NCI-H446 treated with DMSO at 0.1 percent for 48 hours (cell line): ENCODE data around the gene MTF2.
"Not testable (repeated sequence)": the region's sequence is repeated elsewhere in the genome, so short reads cannot be mapped to it uniquely, and the experiment has no call there.

Experiments used
- DNase-seq: peaks from one replicate; lab custom pipeline; 2025; lab: John Stamatoyannopoulos, UW

MTF2 gene

GRCh38 chr1:93142161-93142560 lies 63.1 kb downstream of the MTF2 start:
- no peak for DNase-seq

DNA sequence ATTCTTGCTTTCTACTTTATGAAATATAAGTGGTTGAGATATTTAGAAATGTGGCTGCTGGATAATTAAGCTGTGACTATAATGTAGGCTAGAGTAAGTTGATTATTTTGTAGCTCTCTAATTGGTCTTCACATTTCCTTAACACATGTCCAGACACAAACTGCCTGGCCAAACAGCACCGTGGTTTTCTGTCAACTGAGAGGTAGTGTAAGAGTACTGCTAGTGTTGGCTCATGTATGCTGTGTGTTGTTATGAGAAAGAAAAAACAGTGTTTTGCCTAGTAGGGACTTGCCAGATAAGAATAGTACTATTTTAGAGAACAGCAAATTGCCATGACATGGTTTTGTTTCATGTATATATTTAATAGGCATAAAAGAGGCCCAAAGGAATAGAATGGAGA lies 64.1 kb downstream of the MTF2 start:
- no peak for DNase-seq

GRCh38 chr1:93143769-93144168 lies 64.7 kb downstream of the MTF2 start:
- no peak for DNase-seq

DNA sequence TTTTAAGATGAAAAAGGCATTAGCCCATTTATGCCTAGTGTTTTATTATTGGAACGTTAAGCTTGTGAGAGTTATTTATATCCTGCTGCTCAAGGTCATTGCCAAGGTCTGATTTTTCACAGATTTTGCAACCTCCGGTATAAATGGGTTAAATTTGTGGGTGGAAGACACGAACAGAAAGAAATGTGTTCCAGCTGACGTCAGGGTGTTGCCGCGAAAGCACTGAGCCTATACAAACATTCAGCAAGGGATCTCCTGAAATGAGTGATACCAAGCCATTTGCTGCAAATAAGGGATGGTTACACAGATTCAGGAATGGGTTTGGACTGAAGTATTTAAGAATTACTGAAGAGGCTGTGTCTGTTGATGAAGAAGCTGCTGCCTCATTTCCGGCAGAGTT lies 68.9 kb downstream of the MTF2 start:
- no peak for DNase-seq

DNA sequence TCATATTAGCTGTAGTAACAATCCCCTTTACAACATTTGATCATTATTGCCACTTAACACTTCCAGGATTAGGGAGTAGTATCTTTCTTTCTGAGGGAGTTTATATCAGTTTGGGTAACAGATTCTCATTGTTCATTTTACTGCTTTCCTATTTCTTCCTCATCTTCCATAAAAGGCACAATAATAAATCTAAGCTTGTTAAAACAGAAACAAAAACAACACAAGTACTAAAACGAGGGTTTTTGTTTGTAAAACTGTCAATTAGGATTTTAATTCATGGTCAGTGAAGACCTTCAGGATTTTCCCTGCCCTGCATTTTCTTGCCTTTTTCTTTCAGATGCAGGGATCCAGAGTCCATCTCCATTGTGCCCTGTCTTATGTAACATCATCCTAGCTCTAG lies 71.6 kb downstream of the MTF2 start:
- DNase-seq: no peak

DNA sequence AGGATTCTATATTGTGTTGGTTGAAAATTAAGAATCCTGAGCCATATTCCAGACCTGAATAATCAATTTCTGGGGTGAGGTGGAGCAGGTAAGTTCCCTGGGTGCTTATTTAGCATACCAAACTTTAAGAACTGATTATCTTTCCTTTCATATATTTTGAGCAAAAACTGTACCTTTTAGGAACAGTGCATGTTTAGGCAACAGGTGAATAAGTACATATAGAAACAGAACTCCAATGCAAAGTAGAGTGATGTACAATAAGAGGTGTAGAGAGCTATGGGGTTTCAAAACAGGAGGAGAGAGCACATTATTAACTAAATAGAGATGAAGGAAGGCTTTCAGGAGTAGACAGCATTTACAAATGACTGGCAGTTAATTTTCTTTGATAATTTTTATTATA lies 72.4 kb downstream of the MTF2 start:
- no peak for DNase-seq

DNA sequence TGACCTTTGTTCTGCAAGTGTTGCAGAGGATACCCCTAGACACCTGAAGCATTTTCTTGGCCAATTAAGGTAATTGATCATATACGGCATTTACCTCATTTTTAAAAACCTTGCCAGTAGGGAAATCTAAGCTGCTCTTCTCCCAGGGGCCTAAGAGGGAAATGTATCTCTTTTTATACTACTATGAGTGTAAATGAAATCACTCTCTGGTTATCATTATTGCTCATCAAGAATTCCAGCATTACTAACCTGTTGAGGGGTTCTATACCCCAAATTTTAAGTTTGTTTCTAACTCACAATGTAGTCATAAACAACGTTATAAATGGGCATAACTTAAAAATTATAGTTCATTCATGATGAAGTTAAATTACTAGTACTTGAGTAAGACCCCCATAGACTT lies 73.8 kb downstream of the MTF2 start:
- DNase-seq: no peak

GRCh38 chr1:93154898-93155297 lies 75.8 kb downstream of the MTF2 start:
- DNase-seq: no peak

GRCh38 chr1:93155335-93155734 lies 76.3 kb downstream of the MTF2 start:
- no peak for DNase-seq

DNA sequence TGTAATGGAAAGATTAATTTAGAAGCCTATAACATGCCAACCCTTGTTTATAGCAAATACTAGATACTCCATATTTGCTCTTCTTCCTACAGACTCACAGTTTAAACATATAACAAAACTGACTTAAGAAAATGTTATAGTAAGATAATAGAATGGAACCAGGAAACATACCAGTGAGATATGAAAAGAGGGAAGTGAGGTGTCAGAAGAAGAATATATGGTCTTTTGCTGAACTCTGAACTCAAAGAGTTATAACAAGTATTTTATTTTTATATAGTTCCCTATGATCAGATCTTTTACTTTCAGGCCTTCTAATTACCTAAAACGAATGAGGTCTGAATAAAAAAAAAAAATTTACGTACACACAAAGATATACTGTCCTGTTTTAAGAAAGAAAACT lies 80.3 kb downstream of the MTF2 start:
- DNase-seq: no peak

GRCh38 chr1:93163314-93163713 lies 84.2 kb downstream of the MTF2 start:
- DNase-seq: not testable (repeated sequence)

GRCh38 chr1:93164816-93165215 lies 85.7 kb downstream of the MTF2 start:
- no peak for DNase-seq

GRCh38 chr1:93165895-93166294 lies 86.8 kb downstream of the MTF2 start:
- DNase-seq: not testable (repeated sequence)

- no peak for DNase-seq
These were observed 87.9 kb downstream of the MTF2 start for GRCh38 chr1:93167006-93167405.

DNA sequence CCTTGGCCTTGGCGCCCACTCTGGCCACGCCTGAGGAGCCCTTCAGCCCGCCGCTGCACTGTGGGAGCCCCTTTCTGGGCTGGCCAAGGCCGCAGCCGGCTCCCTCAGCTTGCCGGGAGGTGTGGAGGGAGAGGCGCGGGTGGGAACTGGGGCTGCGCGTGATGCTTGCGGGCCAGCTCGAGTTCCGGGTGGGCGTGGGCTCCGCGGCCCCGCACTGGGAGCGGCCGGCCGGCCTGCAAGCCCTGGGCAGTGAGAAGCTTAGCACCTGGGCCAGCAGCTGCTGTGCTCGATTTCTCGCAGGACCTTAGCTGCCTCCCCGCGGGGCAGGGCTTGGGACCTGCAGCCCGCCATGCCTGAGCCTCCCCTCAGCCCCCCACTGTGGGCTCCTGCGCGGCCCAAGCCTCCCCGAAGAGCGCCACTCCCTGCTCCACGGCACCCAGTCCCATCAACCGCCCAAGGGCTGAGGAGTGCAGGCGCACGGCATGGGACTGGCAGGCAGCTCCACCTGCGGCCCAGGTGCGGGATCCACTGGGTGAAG lies 91.1 kb downstream of the MTF2 start:
- not testable (repeated sequence) for DNase-seq

GRCh38 chr1:93171549-93172034 lies 92.5 kb downstream of the MTF2 start:
- no peak for DNase-seq

DNA sequence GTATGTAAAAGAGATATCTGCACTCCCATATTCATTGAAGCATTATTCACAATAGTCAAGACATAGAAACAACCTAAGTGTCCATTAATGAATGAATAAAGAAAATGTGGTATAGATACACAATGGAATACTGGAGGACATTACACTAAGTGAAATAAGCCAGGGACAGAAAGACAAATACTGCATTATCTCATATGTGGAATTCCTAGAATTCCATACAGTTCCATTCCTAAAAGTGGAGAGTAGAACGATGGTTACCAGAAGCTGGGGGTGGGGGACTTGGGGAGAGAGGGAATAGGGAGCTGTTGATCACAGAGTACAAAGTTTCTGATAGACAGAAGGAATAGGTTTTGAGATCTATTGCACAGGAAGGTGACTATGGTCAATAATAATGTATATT lies 93.7 kb downstream of the MTF2 start:
- no peak for DNase-seq

DNA sequence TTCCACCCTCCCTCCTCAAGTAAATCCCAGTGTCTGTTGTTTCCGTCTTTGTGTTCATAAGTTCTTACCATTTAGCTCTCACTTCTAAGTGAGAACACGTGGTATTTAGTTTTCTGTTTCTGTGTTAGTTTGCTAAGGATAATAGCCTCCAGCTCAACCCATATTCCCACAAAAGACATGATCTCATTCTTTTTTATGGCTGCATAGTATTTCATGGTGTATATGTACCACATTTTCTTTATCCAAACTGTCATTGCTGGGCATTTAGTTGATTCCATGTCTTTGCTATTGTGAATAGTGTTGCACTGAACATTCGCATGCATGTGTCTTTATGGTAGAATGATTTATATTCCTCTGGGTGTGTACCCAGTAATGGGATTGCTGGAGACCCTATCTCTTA lies 95.6 kb downstream of the MTF2 start:
- not testable (repeated sequence) for DNase-seq

DNA sequence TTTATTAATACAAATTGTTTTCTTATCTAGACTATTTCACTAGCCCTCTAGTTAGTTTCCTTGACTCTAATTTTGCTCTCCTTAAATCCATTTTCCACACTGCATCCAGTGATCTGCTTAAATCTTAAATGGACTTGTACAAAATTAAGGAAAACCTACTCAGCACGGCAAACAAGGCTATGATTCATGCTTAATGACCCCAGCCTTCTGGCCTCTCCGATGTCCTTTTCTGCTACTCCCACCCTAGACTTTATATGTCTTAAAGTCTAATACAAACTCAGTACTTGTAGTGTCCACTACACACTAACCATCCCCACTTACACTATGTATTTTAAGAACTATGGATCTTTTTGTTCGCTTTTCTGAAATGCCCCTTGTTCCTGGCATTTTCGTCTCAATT lies 98.9 kb downstream of the MTF2 start:
- DNase-seq: no peak

DNA sequence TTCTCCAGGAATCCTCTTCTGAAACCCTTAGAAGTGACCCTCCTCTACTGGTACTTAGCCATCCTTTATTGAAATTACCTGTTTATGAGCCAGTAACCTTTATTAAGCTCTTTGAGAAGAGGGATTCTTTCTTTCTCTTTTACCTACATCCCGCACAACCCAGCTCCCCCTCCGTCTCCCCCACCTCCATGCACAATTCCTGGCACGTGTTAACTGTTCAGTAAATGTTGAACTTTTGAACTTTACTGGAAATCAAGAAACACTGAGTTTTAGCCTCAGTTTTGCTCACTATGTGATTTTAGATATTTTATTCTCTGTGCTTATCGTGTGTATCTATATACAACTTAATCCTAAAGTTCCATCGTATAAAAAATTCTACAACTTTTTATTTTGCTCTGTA lies 99.3 kb downstream of the MTF2 start:
- DNase-seq: no peak

DNA sequence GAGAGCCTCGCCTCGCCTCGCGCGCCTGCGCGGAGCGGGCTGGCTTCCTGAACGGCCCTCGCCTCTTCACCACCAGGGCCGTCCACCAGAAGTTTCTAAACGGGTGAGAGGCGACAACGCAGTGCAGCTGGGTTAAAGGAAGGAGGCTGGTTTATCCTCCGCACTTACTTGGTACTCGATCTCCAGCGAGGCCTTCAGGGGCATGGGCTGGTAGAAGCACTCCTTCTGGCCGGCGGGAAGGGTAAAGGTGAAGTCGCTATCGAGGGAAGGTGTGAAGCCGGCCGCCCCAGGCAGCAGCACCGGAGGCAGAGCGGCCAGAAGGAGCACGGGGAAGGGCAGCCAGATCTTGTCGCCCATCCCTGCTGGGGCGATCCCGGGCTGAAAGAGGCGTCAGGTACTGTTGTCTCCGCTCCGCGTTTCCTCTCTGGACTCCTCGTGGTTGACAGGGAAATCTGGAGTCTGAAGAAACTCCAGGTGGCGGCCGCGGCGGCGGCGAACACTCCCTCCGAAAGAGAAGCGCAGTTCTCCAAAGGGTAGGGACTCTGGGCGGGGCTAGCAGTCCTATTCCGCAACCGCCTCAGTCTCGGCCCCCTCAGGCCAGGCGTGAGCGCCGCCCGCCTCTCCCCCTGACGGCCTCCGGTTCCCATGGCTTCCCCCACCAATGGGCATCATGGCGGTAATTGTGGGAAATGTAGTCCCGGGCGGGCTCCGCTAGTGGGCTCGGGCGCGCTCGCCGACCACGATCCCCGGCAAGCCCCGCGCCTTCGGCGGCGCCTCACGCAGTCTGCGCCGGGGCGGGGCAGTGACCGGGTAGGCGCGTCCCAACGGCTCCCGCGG lies 101.0 kb downstream of the MTF2 start, which contains the start of gene TMED5:
TSS of gene TMED5 (minus strand) at position 528 of the 837 bp plus-strand sequence. CDS start at position 357, 171 bp downstream.
- peak; percentile 98 for DNase-seq

- no peak for DNase-seq
These were observed 101.9 kb downstream of the MTF2 start, which contains the start of gene CCDC18 for GRCh38 chr1:93180723-93181613. CCDC18 (plus strand) TSS chr1:93180724; CDS start chr1:93183362, 2,638 bp downstream.
